ENCODE results near the gene IDS.
"Not testable (repeated sequence)": the region's sequence is repeated elsewhere in the genome, so short reads cannot be mapped to it uniquely, and the experiment has no call there.

DNA sequence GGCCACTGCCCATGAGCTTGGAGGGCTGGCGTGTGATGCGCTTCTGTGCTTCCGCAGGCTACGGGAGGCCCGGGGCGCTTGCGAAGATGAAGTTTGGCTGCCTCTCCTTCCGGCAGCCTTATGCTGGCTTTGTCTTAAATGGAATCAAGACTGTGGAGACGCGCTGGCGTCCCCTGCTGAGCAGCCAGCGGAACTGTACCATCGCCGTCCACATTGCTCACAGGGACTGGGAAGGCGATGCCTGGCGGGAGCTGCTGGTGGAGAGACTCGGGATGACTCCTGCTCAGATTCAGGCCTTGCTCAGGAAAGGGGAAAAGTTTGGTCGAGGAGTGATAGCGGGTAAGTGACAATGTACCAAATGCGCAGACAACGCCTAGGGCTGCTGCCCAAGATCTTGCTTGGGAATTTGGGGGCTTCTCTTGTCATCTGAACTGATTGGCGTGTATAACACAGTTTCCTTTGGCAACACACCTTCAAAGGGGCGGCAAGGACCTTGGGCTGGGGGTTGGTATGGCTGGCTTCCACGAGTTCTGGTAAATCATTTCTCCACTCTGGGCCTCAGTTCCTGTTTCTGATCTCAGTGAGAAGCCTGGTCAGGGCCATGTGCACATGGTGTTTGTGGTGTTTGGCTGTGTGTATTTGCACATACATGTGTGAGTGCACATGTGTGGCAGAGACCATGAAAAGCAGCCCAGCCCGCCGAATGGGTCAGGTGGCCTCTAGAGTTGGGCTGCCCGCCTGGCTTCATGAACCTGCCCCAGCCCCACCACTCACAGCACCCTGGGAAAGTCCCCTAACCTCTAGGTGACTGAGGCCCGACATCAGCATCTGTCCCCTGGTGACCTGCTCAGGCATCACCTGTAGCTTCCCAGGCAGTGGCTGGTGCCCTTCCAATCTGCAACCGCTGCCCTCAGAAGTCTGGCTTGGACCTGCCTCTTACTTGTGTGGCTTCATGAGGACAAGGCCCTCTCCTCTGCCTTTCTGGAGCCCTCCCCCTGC lies 40.7 kb upstream of the IDS start:
- not testable (repeated sequence) for TF ChIP-seq EZH2 (IDR thresholded peaks at IDR 0.05; ENCODE audit: insufficient read depth, poor library complexity, severe bottlenecking); EZH2phosphoT487 (IDR thresholded peaks at IDR 0.05; ENCODE audit: insufficient read depth, low read depth)
